ENCODE data around the gene MRPS15. TPM values are rescaled to one million over a fixed set of nuclear protein-coding genes. Genes with fewer than 3 reads are reported as not detected.
"Not testable (repeated sequence)": the region's sequence is repeated elsewhere in the genome, so short reads cannot be mapped to it uniquely, and the experiment has no call there.

The MRPS15 gene
- total RNA-seq, 2 experiments from 2014 or later: 120 to 129 TPM

DNA sequence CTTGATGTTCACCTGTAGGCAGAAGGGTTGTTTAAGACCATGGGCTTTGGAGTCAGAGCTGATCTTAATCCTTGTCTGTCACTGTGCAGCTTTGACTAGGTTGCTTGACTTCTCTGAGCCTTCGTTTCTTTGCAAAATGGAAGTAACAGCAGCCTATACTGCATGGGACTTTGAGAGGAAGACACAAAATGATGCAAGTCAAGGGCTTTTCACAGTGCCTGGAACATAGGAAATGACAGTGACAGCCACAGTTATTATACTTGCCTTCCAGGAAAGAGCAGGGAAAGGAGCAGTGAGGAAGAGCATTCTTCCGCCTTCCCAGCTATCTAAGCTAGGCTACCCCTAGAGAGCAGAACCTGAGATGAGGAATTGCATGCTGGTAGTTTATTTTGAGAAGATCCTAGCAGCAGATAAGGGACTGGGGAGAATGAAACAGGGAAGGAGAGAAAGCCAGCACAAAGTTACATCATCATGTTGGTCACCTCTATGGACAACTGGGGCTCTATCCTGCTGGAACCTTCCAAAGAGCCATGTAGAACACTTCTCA lies 15.4 kb upstream of the MRPS15 start:
- ChIA-PET POLR2A (no interaction called here), CTCF (no interaction called here)
- Mint-ChIP-seq H3K9me3 (no peaks in the 10 kb centered on the region), H3K4me1 (ENCODE audit: low read depth) (peaks cover 10% of the 10 kb centered on the region), H3K27me3 (peaks cover 2% of the 10 kb centered on the region), H3K4me3 (no peak overlapping the region), H3K36me3 (ENCODE audit: low read depth) (no peaks in the 10 kb centered on the region), H3K27ac (no peak overlapping the region)
- DNase-seq (no peak), ATAC-seq (no peak)
- intact Hi-C loops (cut with micrococcal nuclease): no loop called here
- TF ChIP-seq, protein P1, sequence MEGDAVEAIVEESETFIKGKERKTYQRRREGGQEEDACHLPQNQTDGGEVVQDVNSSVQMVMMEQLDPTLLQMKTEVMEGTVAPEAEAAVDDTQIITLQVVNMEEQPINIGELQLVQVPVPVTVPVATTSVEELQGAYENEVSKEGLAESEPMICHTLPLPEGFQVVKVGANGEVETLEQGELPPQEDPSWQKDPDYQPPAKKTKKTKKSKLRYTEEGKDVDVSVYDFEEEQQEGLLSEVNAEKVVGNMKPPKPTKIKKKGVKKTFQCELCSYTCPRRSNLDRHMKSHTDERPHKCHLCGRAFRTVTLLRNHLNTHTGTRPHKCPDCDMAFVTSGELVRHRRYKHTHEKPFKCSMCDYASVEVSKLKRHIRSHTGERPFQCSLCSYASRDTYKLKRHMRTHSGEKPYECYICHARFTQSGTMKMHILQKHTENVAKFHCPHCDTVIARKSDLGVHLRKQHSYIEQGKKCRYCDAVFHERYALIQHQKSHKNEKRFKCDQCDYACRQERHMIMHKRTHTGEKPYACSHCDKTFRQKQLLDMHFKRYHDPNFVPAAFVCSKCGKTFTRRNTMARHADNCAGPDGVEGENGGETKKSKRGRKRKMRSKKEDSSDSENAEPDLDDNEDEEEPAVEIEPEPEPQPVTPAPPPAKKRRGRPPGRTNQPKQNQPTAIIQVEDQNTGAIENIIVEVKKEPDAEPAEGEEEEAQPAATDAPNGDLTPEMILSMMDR (IDR thresholded peaks at IDR 0.05): no peak

DNA sequence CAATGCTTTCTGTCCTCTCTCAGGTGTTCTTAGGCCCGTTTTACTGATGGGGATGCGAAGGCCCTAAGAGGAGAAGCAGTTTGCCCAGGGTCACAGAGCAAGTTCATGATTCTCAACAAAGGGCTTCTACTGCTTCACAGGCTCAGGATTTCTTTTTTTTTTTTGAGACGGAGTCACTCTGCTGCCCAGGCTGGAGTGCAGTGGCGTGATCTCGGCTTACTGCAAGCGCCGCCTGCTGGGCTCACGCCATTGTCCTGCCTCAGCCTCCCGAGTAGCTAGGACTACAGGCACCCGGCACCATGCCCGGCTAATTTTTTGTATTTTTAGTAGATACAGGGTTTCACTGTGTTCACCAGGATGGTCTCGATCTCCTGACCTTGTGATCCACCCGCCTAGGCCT lies 13.4 kb upstream of the MRPS15 start:
- H3K4me3 Mint-ChIP-seq; CTCF ChIA-PET; intact Hi-C loops (cut with micrococcal nuclease); POLR2A ChIA-PET; H3K36me3 Mint-ChIP-seq (ENCODE audit: low read depth); H3K9me3 Mint-ChIP-seq; DNase-seq; H3K27me3 Mint-ChIP-seq; H3K27ac Mint-ChIP-seq; ATAC-seq: not testable (repeated sequence)
- peaks cover 13% of the 10 kb centered on the region for H3K4me1 Mint-ChIP-seq (ENCODE audit: low read depth)

DNA sequence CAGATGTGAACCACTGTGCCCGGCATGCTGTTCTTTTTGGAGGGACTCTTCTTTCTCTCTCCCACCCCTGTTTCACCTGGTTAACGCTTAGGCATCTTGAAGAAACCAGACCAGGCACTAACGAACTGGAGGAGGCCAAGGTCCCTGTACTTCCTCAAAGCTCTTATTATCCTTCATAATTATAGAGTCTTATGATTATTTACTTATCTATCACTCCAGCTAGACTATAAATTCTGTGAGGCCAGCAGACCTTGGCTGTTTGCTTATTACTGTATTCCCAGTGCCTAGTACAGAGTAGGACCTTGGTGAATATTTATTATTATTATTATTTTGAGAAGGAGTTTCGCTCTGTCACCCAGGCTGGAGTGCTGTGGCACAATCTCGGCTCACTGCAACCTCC lies 12.8 kb upstream of the MRPS15 start:
- POLR2A ChIA-PET: interaction anchor here (0.6 to 1.1 kb wide), 2 partner anchors 13 to 25 kb away, joined by 3 to 4 read pairs; partner anchors contain the start of gene MRPS15
- H3K36me3 Mint-ChIP-seq (ENCODE audit: low read depth): no peaks in the 10 kb centered on the region
- H3K4me3 Mint-ChIP-seq: no peak overlapping the region
- TF ChIP-seq, protein P1 (IDR thresholded peaks at IDR 0.05): no peak
- H3K27me3 Mint-ChIP-seq: peaks cover 2% of the 10 kb centered on the region
- intact Hi-C loops (cut with micrococcal nuclease): no loop called here
- CTCF ChIA-PET: no interaction called here
- H3K4me1 Mint-ChIP-seq (ENCODE audit: low read depth): peaks cover 8% of the 10 kb centered on the region
- no peak for DNase-seq
- no peak overlapping the region for H3K27ac Mint-ChIP-seq
- H3K9me3 Mint-ChIP-seq: no peaks in the 10 kb centered on the region
- no peak for ATAC-seq

DNA sequence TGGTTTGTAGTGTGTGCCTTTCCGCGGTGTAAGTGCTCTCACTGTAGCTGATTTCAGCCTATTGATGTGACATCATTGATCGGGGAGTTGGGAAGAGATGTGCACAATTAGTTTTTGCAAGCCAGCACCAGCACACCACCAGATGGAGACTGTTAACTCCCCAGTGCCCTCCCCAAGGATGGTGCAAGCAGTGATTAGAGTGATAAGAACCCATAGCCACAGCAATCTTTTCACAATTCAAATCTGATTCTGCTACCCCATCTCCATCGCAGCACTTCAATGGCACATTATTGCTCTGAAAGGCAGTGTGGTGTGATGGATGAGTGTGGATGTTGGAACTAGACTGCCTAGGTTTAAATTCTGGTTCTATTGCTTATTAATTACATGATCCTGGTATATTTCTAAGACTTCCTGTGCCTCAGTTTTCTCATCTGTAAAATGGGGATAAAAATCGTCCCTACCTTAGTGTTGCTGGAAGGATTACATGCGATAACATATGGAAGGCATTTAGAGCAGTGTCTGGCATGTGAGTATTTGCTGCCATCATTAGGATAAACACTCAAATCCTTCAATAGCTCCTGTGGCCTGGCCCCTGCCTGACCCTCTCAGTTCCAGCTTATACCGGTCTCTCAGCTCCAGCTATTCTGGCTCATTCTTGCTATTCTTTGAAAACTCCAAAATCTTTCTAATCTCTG lies 11.9 kb upstream of the MRPS15 start:
- intact Hi-C loops (cut with micrococcal nuclease): no loop called here
- ATAC-seq (no peak), DNase-seq (no peak)
- TF ChIP-seq, protein P1 (IDR thresholded peaks at IDR 0.05): no peak
- ChIA-PET POLR2A (interaction anchor here (1.1 kb wide), 1 partner anchor 12 kb away, joined by 4 read pairs; the partner anchor contains the start of gene MRPS15), CTCF (no interaction called here)
- H3K4me1 Mint-ChIP-seq (ENCODE audit: low read depth): peaks cover 5% of the 10 kb centered on the region
- no peaks in the 10 kb centered on the region for H3K36me3 Mint-ChIP-seq (ENCODE audit: low read depth)
- no peaks in the 10 kb centered on the region for H3K27me3 Mint-ChIP-seq
- no peaks in the 10 kb centered on the region for H3K9me3 Mint-ChIP-seq
- H3K4me3 Mint-ChIP-seq: no peak overlapping the region
- no peak overlapping the region for H3K27ac Mint-ChIP-seq

DNA sequence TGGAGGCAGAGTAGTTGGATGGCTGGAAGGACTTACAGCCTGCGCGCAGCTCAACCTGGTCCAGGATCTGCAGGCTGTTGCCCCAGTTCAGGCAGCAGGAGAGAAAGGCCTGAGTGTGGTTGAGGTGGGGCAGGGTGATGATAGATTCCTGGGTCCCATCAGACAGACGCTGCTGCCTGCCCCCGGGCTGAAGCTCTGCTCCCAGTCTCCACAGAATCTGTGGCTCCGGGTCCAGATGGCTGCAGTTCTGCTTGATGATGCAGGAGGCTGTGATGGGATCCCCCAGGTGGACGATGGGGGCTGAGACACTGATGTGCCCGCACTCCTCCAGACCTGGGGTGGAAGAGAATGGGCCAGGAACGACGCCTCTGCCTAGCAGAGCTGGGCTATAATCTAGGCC lies 11.2 kb upstream of the MRPS15 start:
- Mint-ChIP-seq H3K27me3 (no peaks in the 10 kb centered on the region), H3K9me3 (no peaks in the 10 kb centered on the region), H3K27ac (no peak overlapping the region), H3K4me1 (ENCODE audit: low read depth) (peaks cover 5% of the 10 kb centered on the region), H3K4me3 (no peak overlapping the region), H3K36me3 (ENCODE audit: low read depth) (no peaks in the 10 kb centered on the region)
- DNase-seq (no peak), ATAC-seq (no peak)
- ChIA-PET POLR2A (interaction anchor here (1.0 to 1.6 kb wide), 2 partner anchors 11 to 27 kb away, joined by 3 to 4 read pairs; partner anchors contain the start of gene MRPS15), CTCF (no interaction called here)
- intact Hi-C loops (cut with micrococcal nuclease): no loop called here
- TF ChIP-seq, protein P1 (IDR thresholded peaks at IDR 0.05): no peak

All from activated CD8-positive, alpha-beta T cell treated with anti-CD3 and anti-CD28 coated beads for 36 hours (primary cell).